Frontal cortex (tissue), 4 donors: Measurements from ENCODE around the gene FEV. TPM values are rescaled to one million over a fixed set of nuclear protein-coding genes. Genes with fewer than 3 reads are reported as not detected.

Source experiments
- DNase-seq, 2 donors: peaks; one replicate each; pipeline ENCODE4 v3.0.0; 2012; ENCODE audit warnings: low spot score in 2 of 2
- FAIRE-seq: peaks from 2 replicates; lab custom pipeline; 2012; peaks lifted over from hg19 to GRCh38; lab: Jason Lieb, UNC
- total RNA-seq: library from RNA; depleted of rRNA; stranded (reverse); fragments of >200 nt; gene quantifications from one replicate; pipeline ENCODE4 v1.2.3, GENCODE V29; 2014
- donor health status: control.
- donor health status: control.
- donor health status: control.

The FEV gene
- total RNA-seq = not detected

- peak in 1 of 2 donors; percentile 17 for DNase-seq
- FAIRE-seq = no peak
These were observed at the start of gene FEV for GRCh38 chr2:218985021-218985324. Gene FEV, minus strand, starts transcription at chr2:218985184. Its CDS starts 109 bp downstream, at chr2:218985075.

GRCh38 chr2:219032051-219032745 is 47.2 kb upstream of the FEV start:
- FAIRE-seq (no peak), DNase-seq (no peak)

GRCh38 chr2:219031005-219031738 is 46.2 kb upstream of the FEV start:
- DNase-seq (no peak), FAIRE-seq (no peak)

- DNase-seq (no peak), FAIRE-seq (no peak)
These were observed 45.4 kb upstream of the FEV start for GRCh38 chr2:219030177-219030940.

- DNase-seq (peak; percentile 65 to 86), FAIRE-seq (no peak)
These were observed 44.8 kb upstream of the FEV start for GRCh38 chr2:219029829-219030165.

- DNase-seq (no peak), FAIRE-seq (no peak)
These were observed 44.2 kb upstream of the FEV start for GRCh38 chr2:219028996-219029828.

- no peak for FAIRE-seq
- no peak for DNase-seq
These were observed 43.2 kb upstream of the FEV start for GRCh38 chr2:219028141-219028540.

GRCh38 chr2:219027511-219028055 is 42.6 kb upstream of the FEV start:
- DNase-seq = no peak
- FAIRE-seq = no peak

GRCh38 chr2:219026946-219027345 is 42.0 kb upstream of the FEV start:
- no peak for DNase-seq
- no peak for FAIRE-seq

- peak in 1 of 2 donors; percentile 59 for DNase-seq
These were observed 40.9 kb upstream of the FEV start for GRCh38 chr2:219025637-219026585.

GRCh38 chr2:219024059-219024458 is 39.1 kb upstream of the FEV start:
- DNase-seq (no peak), FAIRE-seq (no peak)

More at GRCh38 chr2:219025637-219026585, 40.9 kb upstream of the FEV start:
- FAIRE-seq = peak; percentile 96

- no peak for FAIRE-seq
- no peak for DNase-seq
These were observed 38.1 kb upstream of the FEV start for GRCh38 chr2:219023045-219023605.

GRCh38 chr2:219022616-219023015 is 37.6 kb upstream of the FEV start:
- FAIRE-seq (no peak), DNase-seq (no peak)

GRCh38 chr2:219022041-219022440 is 37.1 kb upstream of the FEV start:
- DNase-seq = no peak
- FAIRE-seq = no peak

GRCh38 chr2:219021591-219021990 is 36.6 kb upstream of the FEV start:
- no peak for DNase-seq
- no peak for FAIRE-seq

- DNase-seq (no peak), FAIRE-seq (no peak)
These were observed 35.8 kb upstream of the FEV start for GRCh38 chr2:219020604-219021365.

GRCh38 chr2:219019436-219019835 is 34.5 kb upstream of the FEV start:
- DNase-seq (no peak), FAIRE-seq (no peak)

- no peak for FAIRE-seq
These were observed 33.7 kb upstream of the FEV start for GRCh38 chr2:219018726-219019125.

More at GRCh38 chr2:219018726-219019125, 33.7 kb upstream of the FEV start:
- DNase-seq = no peak
